Endothelial cell of umbilical vein (primary cell): ENCODE data around the gene CACNG8. TPM values are rescaled to one million over a fixed set of nuclear protein-coding genes. Genes with fewer than 3 reads are reported as not detected.

Experiments used
- BruUV-seq: library from RNA; stranded (reverse); fragments of 400-500 nt; replicated peaks from 2 replicates; lab custom pipeline; 2021; lab: Mats Ljungman, UMichigan
- CTCF ChIA-PET: fragments of 300-600, 350-600 bp; sonication (Branson Sonifier 250); formaldehyde crosslinking; loops from one replicate; lab custom pipeline; 2021; ENCODE audit warnings: antibody characterized with exemption, inconsistent platforms; lab: Charles Lee
- POLR2A ChIA-PET: fragments of 300-600, 350-600 bp; sonication (Branson Sonifier 250); formaldehyde crosslinking; loops from one replicate; lab custom pipeline; 2021; ENCODE audit warnings: antibody characterized with exemption, inconsistent platforms; lab: Charles Lee
- DNase-seq: peaks from one replicate; pipeline ENCODE4 v3.0.0-alpha.2; 2011; ENCODE audit warnings: low read depth, low spot score
- FAIRE-seq: peaks from 2 replicates; lab custom pipeline; 2011; peaks lifted over from hg19 to GRCh38; lab: Jason Lieb, UNC
- H2AFZ ChIP-seq: 2 replicates; pipeline ENCODE4 v1.6.0; 2012; ENCODE audit warnings: low read depth, low read length, control low read depth, inconsistent platforms
- H3K27ac ChIP-seq: 2 replicates; pipeline ENCODE4 v1.5.1; 2011; ENCODE audit warnings: low read depth, mild to moderate bottlenecking, control low read depth, low read length, moderate library complexity; ENCODE audit not compliant: insufficient read depth
- H3K27me3 ChIP-seq, 2 experiments: 2 replicates each; pipeline versions ENCODE4 v1.6.0 to v1.6.1; 2011; ENCODE audit warnings: low read length in 2 of 2, mixed read lengths in 1 of 2; ENCODE audit not compliant: control insufficient read depth in 2 of 2, insufficient read depth in 2 of 2
- H3K36me3 ChIP-seq, 2 experiments: 2 replicates in 1 of 2; 3 replicates in 1 of 2; pipeline ENCODE4 v1.5.1; 2011; ENCODE audit warnings: low read length in 2 of 2, mild to moderate bottlenecking in 1 of 2, moderate library complexity in 1 of 2; ENCODE audit not compliant: control insufficient read depth in 2 of 2, insufficient read depth in 2 of 2; ENCODE audit errors: extremely low read depth in 1 of 2
- H3K4me1 ChIP-seq: 3 replicates; pipeline ENCODE4 v1.5.1; 2011; ENCODE audit warnings: mild to moderate bottlenecking, low read length; ENCODE audit not compliant: control insufficient read depth, insufficient read depth; ENCODE audit errors: extremely low read depth
- H3K4me2 ChIP-seq: 2 replicates; pipeline ENCODE4 v1.6.1; 2011; ENCODE audit warnings: low read length, control low read depth, mixed read lengths; ENCODE audit not compliant: insufficient read depth
- H3K4me3 ChIP-seq, 3 experiments: fragments of 200-600 bp in 1 of 3; sonication (generic), shearing (Covaris generic) in 1 of 3; replicated peaks in 1 of 3; 2 replicates each; pipeline ENCODE4 v1.5.1; 2011 to 2016; ENCODE audit warnings: control low read depth in 3 of 3, low read length in 3 of 3, mild to moderate bottlenecking in 2 of 3, inconsistent platforms in 1 of 3, low read depth in 1 of 3, moderate library complexity in 1 of 3; ENCODE audit not compliant: insufficient read depth in 1 of 3
- H3K79me2 ChIP-seq: 2 replicates; pipeline ENCODE4 v1.6.0; 2012; ENCODE audit warnings: low read length, inconsistent platforms; ENCODE audit not compliant: control insufficient read depth, insufficient read depth
- H3K9ac ChIP-seq: replicated peaks from 2 replicates; pipeline ENCODE3; 2011; ENCODE audit warnings: low read length, control low read depth; ENCODE audit not compliant: insufficient read depth; ENCODE audit errors: extremely low read depth
- H3K9me1 ChIP-seq: replicated peaks from 3 replicates; pipeline ENCODE4 v1.6.0; 2011; ENCODE audit warnings: mild to moderate bottlenecking, low read length; ENCODE audit not compliant: control insufficient read depth, insufficient read depth; ENCODE audit errors: extremely low read depth
- H3K9me3 ChIP-seq: replicated peaks from 2 replicates; pipeline ENCODE4 v1.5.1; 2012; ENCODE audit warnings: low read length, inconsistent platforms; ENCODE audit not compliant: control insufficient read depth, insufficient read depth
- H4K20me1 ChIP-seq: replicated peaks from 2 replicates; pipeline ENCODE3; 2011; ENCODE audit warnings: mild to moderate bottlenecking, low read length; ENCODE audit not compliant: control insufficient read depth, insufficient read depth; ENCODE audit errors: extremely low read depth
- EZH2 ChIP-seq: IDR thresholded peaks from 2 replicates; pipeline ENCODE4 v1.6.1; 2012; ENCODE audit warnings: borderline replicate concordance, low read depth, mild to moderate bottlenecking, moderate library complexity, low read length, inconsistent platforms; ENCODE audit not compliant: severe bottlenecking
- FOS ChIP-seq: IDR thresholded peaks from 2 replicates; pipeline ENCODE4 v1.6.1; 2011; ENCODE audit warnings: mild to moderate bottlenecking, low read length, moderate library complexity, borderline replicate concordance; ENCODE audit not compliant: insufficient read depth
- GATA2 ChIP-seq: IDR thresholded peaks from 2 replicates; pipeline ENCODE4 v1.7.0; 2011; ENCODE audit warnings: low read depth, mild to moderate bottlenecking, moderate library complexity, mixed read lengths, low read length; ENCODE audit not compliant: insufficient read length, insufficient read depth
- JUN ChIP-seq: IDR thresholded peaks from 2 replicates; pipeline ENCODE4 v1.6.1; 2011; ENCODE audit warnings: borderline replicate concordance, low read depth; ENCODE audit not compliant: insufficient read length, insufficient read depth
- MYC ChIP-seq: IDR thresholded peaks from one replicate; pipeline ENCODE4 v1.6.1; 2011; ENCODE audit warnings: mild to moderate bottlenecking, low read depth, low read length
- POLR2A ChIP-seq: IDR thresholded peaks from 2 replicates; pipeline ENCODE4 v1.6.1; 2012; ENCODE audit warnings: low read depth, mild to moderate bottlenecking, control low read depth, low read length
- POLR2AphosphoS5 ChIP-seq: IDR thresholded peaks from 2 replicates; pipeline ENCODE4 v1.6.1; 2012; ENCODE audit warnings: low read depth, mild to moderate bottlenecking, control low read depth, low read length, moderate library complexity; ENCODE audit not compliant: insufficient read depth
- dilution Hi-C: fragments of 300-500 bp; cut with MboI; formaldehyde crosslinking; loops from one replicate; pipeline ENCODE4 v1.15.0; 2019; ENCODE audit warnings: low sequenced_read_pairs; ENCODE audit not compliant: extremely low pct_ligation_motif_present
- intact Hi-C: fragments of 100-400 bp; cut with micrococcal nuclease; formaldehyde crosslinking; loops from one replicate; pipeline ENCODE4 v1.10.0; 2022
- polyA plus RNA-seq, 4 experiments: library from polyadenylated mRNA; depleted of rRNA in 3 of 4; stranded (reverse) in 3 of 4; unstranded in 1 of 4; fragments of >200 nt; gene quantifications; 2 replicates each; pipeline versions ENCODE4 v1.2.1 to v1.2.3, GENCODE V29; 2011 to 2012; ENCODE audit warnings: missing spikeins in 1 of 4
- total RNA-seq: library from RNA; stranded (reverse); gene quantifications from 2 replicates; pipeline ENCODE4 v1.2.3, GENCODE V29; 2021
- TF ChIP-seq, protein P1 (sequence below): IDR thresholded peaks from 2 replicates; pipeline ENCODE4 v1.6.1; 2011; ENCODE audit not compliant: insufficient read depth, insufficient read length
- TF ChIP-seq, protein P2 (sequence below), 2 donors: IDR thresholded peaks; 1 replicate in 1 of 2; 2 replicates in 1 of 2; pipeline ENCODE4 v1.5.1; 2011; ENCODE audit warnings: low read length in 2 of 2, mild to moderate bottlenecking in 2 of 2, moderate library complexity in 2 of 2, control low read depth in 1 of 2, inconsistent platforms in 1 of 2, low read depth in 1 of 2; ENCODE audit not compliant: insufficient read depth in 1 of 2; ENCODE audit errors: extremely low read depth in 1 of 2

The CACNG8 gene
- total and polyA plus RNA-seq, 2 donors (not counting 3 experiments of a cell fraction or from before 2014, with no cell fraction given) = 0.18 to 1.7 TPM

DNA sequence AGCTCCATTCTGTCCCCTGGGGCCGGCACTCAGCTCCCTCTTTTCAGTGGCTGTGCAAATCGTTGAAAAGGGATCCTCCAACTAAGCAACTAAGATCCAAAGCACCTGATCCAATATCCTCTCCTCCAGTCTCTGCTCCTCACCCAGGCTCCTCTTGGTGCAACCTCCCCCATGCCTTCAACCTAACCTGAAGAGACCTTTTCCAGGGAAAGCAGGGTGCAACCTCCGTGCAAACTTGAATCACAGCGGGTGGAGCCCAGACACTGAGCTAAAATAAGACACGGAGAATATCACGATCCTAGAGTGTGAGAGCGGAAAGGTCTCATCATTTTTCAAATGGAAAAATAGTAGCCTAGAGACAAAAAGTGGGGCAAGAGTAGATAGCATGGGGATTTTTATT lies 45.4 kb upstream of the CACNG8 start:
- Histone ChIP-seq H3K36me3 (no peaks in the 10 kb centered on the region), H3K27me3 (no peaks in the 10 kb centered on the region), H3K79me2 (no peaks in the 10 kb centered on the region), H3K27ac (no peak overlapping the region), H2AFZ (no peak overlapping the region), H3K9ac (no peak overlapping the region), H3K4me1 (no peaks in the 10 kb centered on the region), H3K4me2 (no peak overlapping the region), H3K4me3 (no peak overlapping the region), H4K20me1 (no peaks in the 10 kb centered on the region), H3K9me1 (no peaks in the 10 kb centered on the region), H3K9me3 (no peaks in the 10 kb centered on the region)
- dilution Hi-C loops (no loop called here), intact Hi-C loops (no loop called here)
- TF ChIP-seq JUN = no peak
- TF ChIP-seq, protein P1, sequence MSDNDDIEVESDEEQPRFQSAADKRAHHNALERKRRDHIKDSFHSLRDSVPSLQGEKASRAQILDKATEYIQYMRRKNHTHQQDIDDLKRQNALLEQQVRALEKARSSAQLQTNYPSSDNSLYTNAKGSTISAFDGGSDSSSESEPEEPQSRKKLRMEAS = no peak
- no peak for TF ChIP-seq GATA2
- TF ChIP-seq POLR2AphosphoS5 = no peak
- TF ChIP-seq, protein P2, sequence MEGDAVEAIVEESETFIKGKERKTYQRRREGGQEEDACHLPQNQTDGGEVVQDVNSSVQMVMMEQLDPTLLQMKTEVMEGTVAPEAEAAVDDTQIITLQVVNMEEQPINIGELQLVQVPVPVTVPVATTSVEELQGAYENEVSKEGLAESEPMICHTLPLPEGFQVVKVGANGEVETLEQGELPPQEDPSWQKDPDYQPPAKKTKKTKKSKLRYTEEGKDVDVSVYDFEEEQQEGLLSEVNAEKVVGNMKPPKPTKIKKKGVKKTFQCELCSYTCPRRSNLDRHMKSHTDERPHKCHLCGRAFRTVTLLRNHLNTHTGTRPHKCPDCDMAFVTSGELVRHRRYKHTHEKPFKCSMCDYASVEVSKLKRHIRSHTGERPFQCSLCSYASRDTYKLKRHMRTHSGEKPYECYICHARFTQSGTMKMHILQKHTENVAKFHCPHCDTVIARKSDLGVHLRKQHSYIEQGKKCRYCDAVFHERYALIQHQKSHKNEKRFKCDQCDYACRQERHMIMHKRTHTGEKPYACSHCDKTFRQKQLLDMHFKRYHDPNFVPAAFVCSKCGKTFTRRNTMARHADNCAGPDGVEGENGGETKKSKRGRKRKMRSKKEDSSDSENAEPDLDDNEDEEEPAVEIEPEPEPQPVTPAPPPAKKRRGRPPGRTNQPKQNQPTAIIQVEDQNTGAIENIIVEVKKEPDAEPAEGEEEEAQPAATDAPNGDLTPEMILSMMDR (IDR thresholded peaks at IDR 0.05; ENCODE audit: extremely low read depth in 1 of 2, insufficient read depth in 1 of 2, low read depth in 1 of 2, low read length in 2 of 2) = no peak
- no peak for TF ChIP-seq EZH2
- no peak for TF ChIP-seq POLR2A
- TF ChIP-seq FOS = no peak
- TF ChIP-seq MYC = no peak
- no peak for FAIRE-seq
- ChIA-PET POLR2A (no interaction called here), CTCF (interaction anchor here (1.0 to 1.6 kb wide), 4 partner anchors 10 to 124 kb away, joined by 3 read pairs; no protein-coding TSS in a partner anchor)
- no TSS peak for BruUV-seq
- DNase-seq = no peak
